DMS114 treated with DMSO at 0.1 percent for 48 hours (cell line): ENCODE results near the gene RGS12.

Experiments
- DNase-seq: peaks from one replicate; lab custom pipeline; 2025; ENCODE audit not compliant: unreplicated experiment; lab: John Stamatoyannopoulos, UW

The RGS12 gene

GRCh38 chr4:3310301-3311094, 17.7 kb downstream of the RGS12 start:
- DNase-seq: no peak

- DNase-seq: no peak
Measured at GRCh38 chr4:3311095-3311372, 18.2 kb downstream of the RGS12 start.

GRCh38 chr4:3311489-3312171, 18.8 kb downstream of the RGS12 start:
- DNase-seq: no peak

DNA sequence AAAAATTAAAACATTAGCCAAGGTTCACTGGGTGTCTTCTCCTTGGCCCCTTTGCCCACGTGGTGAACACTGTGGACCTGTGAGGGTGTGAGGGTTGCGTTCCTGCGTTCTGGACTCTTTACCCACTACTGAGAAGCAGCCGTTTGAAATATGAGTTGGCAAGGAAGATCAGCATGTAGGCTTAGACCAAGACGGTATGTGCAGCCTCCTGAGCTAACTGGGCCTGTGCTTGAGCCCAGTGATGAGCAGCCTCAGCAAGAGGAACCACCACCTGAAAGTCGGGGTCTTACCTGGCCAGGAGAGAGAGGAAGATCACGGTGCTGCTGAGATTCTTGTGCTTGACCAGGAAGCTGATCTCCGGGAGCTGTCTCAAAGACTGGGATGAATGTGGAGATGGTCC, 19.5 kb downstream of the RGS12 start:
- no peak for DNase-seq

GRCh38 chr4:3313139-3313538, 20.3 kb downstream of the RGS12 start:
- no peak for DNase-seq

DNA sequence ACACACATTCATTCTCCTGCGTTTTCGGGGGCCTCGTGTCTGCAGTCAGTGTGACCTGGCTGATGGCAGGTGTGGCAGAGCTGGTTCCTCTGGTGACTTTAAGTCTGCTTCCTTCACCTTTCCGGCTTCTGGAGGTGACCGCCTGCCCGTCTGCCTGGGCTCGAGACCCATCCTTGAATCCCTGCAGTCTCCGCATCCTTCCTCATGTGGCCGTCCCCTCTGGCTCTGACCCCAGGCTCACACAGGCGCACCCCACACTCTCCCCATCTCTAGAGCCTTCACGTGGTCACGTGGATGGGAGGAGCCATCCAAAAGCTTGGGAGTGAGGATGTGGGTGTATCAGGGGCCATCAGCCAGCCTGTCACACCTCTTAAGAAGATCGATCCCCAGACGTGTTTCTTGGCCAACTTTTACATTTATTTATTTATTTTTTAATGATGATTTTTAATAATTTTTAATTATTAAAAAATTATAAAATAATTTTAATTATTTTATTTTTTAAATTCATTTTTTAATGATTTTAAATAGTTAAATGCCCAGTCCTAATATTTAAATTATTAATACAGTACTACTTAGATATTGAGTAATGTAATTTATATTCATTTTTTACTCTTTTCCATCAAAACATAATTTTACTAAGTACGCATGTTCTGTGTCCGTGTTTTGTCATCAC, 20.9 kb downstream of the RGS12 start:
- DNase-seq: no peak

DNA sequence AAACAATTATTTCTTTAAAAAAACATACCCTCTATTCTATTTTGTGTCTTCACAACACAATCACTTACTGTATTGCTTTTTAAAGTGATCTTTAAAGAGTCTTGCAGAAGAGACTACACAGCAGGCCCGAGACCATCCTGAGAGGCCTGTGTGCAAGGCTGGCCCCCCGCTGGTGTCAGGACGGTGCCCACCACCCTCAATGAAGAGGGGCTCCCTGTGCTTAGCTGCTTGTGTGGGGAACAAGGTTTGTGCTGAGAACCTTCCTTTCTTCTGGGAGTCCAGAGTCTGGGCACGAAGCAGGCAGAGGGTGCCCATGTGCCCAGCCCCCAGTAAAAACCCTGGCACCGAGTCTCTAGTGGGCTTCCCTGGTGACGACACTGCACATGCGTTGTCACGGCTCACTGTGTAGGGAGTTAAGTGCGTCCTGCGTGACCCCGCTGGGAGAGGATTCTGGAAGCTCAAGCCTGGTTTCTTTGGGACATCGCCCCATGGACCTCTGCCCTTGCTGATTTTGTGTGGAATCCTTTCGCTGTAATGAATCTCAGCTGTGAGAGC, 22.0 kb downstream of the RGS12 start:
- no peak for DNase-seq

- no peak for DNase-seq
Measured at GRCh38 chr4:3315566-3315965, 22.7 kb downstream of the RGS12 start.

GRCh38 chr4:3316146-3316545, 23.3 kb downstream of the RGS12 start:
- no peak for DNase-seq

DNA sequence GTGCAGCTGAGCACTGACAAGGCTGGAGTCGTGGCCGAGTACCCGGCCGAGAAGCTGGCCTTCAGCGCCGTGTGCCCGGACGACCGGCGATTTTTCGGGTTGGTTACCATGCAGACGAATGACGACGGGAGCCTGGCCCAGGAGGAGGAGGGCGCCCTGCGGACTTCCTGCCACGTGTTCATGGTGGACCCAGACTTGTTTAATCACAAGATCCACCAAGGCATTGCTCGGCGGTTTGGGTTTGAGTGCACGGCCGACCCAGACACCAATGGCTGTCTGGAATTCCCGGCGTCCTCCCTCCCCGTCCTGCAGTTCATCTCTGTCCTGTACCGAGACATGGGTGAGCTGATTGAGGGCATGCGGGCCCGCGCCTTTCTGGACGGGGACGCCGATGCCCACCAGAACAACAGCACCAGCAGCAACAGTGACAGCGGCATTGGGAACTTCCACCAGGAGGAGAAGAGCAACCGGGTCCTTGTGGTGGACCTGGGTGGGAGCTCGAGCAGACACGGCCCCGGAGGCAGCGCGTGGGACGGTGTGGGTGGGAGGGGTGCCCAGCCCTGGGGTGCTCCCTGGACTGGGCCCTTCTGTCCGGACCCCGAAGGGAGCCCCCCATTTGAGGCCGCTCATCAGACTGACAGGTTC, 24.3 kb downstream of the RGS12 start:
- DNase-seq: no peak

DNA sequence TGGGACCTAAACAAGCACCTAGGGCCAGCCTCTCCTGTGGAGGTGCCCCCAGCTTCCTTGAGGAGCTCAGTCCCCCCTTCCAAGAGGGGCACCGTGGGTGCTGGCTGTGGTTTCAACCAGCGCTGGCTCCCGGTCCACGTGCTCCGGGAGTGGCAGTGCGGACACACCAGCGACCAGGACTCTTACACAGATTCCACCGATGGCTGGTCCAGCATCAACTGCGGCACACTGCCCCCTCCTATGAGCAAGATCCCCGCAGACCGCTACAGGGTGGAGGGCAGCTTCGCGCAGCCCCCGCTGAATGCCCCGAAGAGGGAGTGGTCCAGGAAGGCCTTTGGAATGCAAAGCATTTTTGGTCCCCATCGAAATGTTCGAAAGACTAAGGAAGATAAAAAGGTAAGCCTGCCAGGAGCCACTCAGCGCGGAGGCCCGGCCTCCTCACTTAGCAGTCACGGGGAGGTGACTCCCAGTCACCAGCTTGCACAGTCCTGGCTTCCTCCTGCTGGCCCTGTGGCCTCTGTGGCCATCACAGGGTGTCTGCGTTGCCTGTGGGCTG, 24.9 kb downstream of the RGS12 start:
- no peak for DNase-seq

GRCh38 chr4:3318561-3319021, 25.8 kb downstream of the RGS12 start:
- no peak for DNase-seq

DNA sequence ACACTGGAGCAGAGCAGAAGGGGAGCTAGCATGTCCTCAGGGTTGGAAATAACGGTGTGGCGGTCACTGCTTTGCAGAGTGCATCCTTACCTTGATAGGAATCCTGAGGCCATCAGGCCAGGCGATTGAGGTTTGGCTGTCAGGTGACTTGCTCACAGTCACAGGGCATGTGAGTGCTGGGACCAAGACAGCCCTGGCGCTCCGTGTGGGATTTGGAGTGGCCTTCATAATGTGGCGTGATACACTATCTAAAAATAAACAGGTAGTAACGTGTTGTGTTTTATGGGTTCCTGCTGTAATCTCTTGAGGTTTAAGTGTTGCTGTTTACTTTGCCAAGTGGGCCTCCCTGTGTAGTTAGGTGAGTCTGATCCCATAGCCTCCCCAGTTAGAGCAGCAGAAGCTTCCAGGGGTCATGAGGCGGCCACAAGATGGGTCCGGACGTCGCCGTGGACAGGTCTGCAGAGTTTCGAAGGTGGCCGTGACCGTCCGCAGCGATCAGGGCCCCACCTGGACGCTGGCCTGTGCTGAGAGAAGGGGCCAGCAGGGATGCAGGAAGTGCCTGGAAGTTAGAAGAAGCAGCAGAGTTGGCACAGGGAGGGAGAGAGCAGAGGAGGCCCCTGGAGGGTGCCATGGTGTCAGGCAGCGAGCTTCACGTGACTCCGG, 27.7 kb downstream of the RGS12 start:
- no peak for DNase-seq

DNA sequence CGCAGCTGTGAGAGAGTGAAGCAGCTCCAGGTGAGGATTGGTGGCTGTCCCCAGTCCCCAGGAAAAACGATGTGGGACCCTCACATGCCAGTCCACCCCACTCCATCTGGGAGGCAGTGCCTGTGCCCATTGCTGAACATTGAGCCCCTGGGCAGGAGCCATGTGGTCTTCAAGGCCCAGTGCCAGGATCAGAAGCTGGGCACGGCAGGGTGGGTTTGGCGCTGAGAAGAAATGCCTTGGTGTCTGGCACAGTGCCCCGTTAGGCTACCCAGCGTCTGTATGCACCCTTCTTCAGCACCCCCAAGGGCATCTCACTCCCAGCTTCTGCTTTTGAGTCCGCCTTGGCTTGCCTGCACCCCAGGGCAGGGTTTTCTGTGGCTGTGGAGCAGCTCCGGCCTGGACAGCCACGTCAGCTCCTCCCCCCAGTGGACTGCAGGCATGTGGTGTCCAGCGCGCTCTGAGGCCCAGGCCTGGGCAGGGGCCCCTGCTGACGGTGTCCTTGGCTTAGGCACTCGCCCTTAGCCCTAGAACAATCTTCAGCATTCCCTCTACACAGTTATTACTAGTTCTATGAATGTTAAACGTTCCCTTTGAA, 28.6 kb downstream of the RGS12 start:
- no peak for DNase-seq

DNA sequence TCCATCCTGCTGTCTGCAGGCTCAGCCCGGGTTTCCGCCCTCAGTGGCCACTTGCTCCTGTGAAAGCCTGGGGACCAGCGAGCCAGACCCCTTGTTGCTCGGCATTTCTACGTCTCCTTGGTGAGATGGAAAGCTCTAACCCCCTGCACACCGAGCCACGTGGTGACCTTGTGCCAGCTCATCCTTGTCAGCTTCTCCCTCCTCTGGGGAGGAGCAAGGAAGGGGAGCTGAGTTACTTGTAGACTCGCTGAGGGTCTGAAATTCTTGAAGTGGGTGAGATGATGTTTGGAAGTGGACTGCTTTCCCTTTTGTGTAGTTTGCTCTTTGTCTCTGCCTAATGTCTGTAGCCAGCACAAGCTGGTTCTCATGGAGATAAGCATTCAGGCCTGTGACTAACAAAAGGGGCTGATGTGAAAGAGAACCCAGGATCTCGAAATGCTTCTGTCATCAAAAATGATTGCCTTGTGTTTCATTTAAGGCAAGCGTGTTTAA, 29.3 kb downstream of the RGS12 start:
- no peak for DNase-seq

DNA sequence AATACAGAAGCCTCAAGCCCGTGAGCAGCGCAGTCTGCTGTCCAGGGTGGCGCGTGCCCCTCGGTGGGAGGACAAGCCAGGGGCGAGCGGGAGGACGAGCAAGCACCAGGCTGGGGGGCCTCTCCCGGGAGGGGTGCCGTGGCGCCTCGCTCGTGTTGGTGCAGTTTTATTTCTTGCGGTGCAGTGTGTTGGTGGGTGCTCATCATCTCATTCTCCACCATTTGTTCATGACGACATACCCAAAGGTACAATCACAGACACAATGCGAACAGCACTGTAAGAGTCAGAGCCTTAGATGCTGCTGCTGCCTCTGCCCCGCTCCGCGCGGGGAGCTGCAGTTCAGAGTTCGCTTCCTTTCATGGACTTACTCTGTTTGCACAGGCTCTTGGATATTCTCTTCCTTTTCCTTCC, 30.3 kb downstream of the RGS12 start:
- DNase-seq: no peak

DNA sequence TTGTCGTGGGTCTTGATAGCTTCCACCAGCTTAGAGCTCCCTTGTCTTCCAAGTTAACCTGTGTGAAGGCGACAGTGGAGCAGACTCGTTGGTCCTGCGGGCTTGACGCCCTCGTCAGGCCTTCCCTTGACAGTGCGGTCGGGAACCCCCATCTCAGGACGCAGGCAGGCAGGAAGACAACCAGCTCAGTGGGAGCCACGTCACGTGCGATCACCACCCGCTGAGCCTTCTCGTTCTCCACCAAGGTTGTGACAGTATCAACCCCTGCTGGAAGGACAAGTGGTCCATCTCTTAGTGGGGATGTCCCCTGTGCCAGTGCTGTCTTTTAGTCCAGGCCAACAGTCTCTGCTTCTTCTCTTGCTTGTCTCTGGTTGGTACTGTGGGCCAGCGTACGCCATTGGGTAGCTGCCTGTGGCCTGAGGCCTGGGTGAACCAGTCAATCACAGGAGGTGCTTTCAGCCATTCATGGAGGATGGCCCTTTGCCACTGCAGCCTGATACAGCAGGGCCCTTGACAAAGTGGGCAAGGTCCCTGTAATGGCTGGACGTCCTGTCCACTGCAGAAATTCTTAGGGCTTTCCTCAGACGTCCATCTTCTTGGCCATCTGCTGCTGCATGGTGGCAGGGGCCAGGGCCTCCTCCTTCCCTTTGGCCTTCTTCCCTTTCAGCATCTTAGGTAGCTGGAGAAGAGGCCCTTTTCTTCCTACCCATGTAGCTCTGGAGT, 31.4 kb downstream of the RGS12 start:
- DNase-seq: no peak

DNA sequence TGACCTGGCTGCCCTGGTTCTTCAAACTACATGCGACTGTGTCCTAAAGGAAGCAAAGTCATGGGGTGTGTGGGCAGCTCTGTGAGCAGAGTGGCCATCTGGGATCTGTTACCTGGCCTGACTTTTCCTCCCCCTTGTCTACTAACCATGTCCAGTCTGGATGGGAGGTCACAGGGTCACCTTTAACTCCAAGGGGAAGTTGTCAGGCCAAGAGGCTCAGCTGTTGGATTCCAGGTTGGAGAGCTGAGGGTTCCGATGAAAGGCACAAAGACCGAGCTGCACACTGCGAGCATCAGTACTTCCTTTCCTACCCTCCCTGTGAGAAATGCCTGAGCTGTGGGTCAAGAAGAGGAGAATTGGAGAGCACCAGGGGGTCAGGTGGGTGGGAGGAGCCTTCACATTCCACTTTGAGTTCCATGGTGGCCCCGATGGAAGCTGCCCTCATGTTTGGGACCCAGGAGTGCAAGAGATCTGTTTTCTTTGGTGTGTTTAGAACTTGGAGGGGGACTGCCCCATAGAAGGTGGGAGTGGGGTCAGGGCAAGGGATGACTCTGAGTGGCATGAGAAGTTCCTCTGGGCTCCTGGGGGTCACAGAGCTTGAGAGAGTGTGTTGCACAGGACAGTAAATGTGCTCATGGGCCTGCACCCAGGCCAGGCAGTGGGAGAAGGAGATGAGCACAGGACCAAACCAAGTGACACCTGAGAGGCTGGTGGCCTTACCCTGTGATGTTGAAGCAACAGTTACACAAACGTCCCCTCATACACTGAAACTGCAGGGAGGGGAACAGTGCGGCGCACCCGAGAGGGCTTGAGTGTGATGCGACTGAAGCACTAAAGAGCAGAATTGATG, 36.2 kb downstream of the RGS12 start:
- no peak for DNase-seq
